GM10248 (cell line): ENCODE results near the gene MON2.
A peak's percentile ranks its signal among the peaks of the same experiment; 100 is the strongest.
"Not testable (repeated sequence)": the region's sequence is repeated elsewhere in the genome, so short reads cannot be mapped to it uniquely, and the experiment has no call there.

ENCODE experiments used
- CTCF ChIA-PET: fragments of 300-600 bp; sonication (Branson Sonifier 250); formaldehyde crosslinking; extraction: SDS; loops from one replicate; lab custom pipeline; 2021; ENCODE audit warnings: antibody characterized with exemption; lab: Yijun Ruan, JAX
- POLR2A ChIA-PET: fragments of 350-650 bp; sonication (Branson Sonifier 250); formaldehyde crosslinking; extraction: SDS; loops from one replicate; lab custom pipeline; 2020; ENCODE audit warnings: antibody characterized with exemption; lab: Yijun Ruan, JAX
- DNase-seq: peaks from one replicate; pipeline ENCODE4 v3.0.0; 2012; ENCODE audit errors: extremely low spot score
- CTCF ChIP-seq: IDR thresholded peaks from 2 replicates; pipeline ENCODE4 v1.5.1; 2012; ENCODE audit warnings: mild to moderate bottlenecking, low read depth; ENCODE audit errors: extremely low read depth, missing control alignments, control extremely low read depth

MON2 gene

GRCh38 chr12:62436164-62436503, 30.5 kb upstream of the MON2 start:
- TF ChIP-seq CTCF, result no peak
- no peak for DNase-seq
- ChIA-PET POLR2A (no interaction called here), CTCF (interaction anchor here (0.9 to 6.1 kb wide), 19 partner anchors 8 to 633 kb away, joined by 3 to 161 read pairs (median 7); partner anchors contain the start of gene MON2)

- DNase-seq, result peak; percentile 51
- ChIA-PET POLR2A (no interaction called here), CTCF (interaction anchor here (0.6 to 6.1 kb wide), 34 partner anchors 9 to 378 kb away, joined by 3 to 161 read pairs (median 5); partner anchors contain the start of gene MON2)
- TF ChIP-seq CTCF, result peak; percentile 50
Measured at GRCh38 chr12:62438098-62438692, 28.4 kb upstream of the MON2 start.

GRCh38 chr12:62446754-62447452, 19.7 kb upstream of the MON2 start:
- ChIA-PET POLR2A (no interaction called here), CTCF (interaction anchor here (1.2 to 2.6 kb wide), 5 partner anchors 9 to 45 kb away, joined by 3 to 14 read pairs (median 3); no protein-coding TSS in a partner anchor)
- no peak for TF ChIP-seq CTCF
- no peak for DNase-seq

GRCh38 chr12:62448436-62448835, 18.2 kb upstream of the MON2 start:
- CTCF ChIA-PET, result interaction anchor here (1.2 to 2.6 kb wide), 3 partner anchors 8 to 11 kb away, joined by 3 to 14 read pairs (median 4); no protein-coding TSS in a partner anchor
- no peak for DNase-seq
- no peak for TF ChIP-seq CTCF
- POLR2A ChIA-PET, result no interaction called here

GRCh38 chr12:62455429-62455828, 11.2 kb upstream of the MON2 start:
- POLR2A ChIA-PET, DNase-seq: not testable (repeated sequence)
- CTCF ChIA-PET, result interaction anchor here (0.6 to 1.6 kb wide), 3 partner anchors 8 to 20 kb away, joined by 3 to 5 read pairs (median 4); no protein-coding TSS in a partner anchor

GRCh38 chr12:62458626-62459025, 8.0 kb upstream of the MON2 start:
- CTCF ChIA-PET, result interaction anchor here (1.5 to 3.2 kb wide), 5 partner anchors 11 to 340 kb away, joined by 3 to 12 read pairs (median 5); no protein-coding TSS in a partner anchor
- POLR2A ChIA-PET, result no interaction called here
- DNase-seq, result no peak
- no peak for TF ChIP-seq CTCF

GRCh38 chr12:62459976-62460375, 6.7 kb upstream of the MON2 start:
- TF ChIP-seq CTCF, result no peak
- ChIA-PET POLR2A (no interaction called here), CTCF (interaction anchor here (2.1 kb wide), 1 partner anchor 24 kb away, joined by 7 read pairs; no protein-coding TSS in a partner anchor)
- no peak for DNase-seq

- DNase-seq, POLR2A ChIA-PET: not testable (repeated sequence)
- CTCF ChIA-PET, result interaction anchor here (0.9 to 2.1 kb wide), 5 partner anchors 8 to 25 kb away, joined by 3 to 9 read pairs (median 3); no protein-coding TSS in a partner anchor
Measured at GRCh38 chr12:62461171-62461837, 5.3 kb upstream of the MON2 start.

GRCh38 chr12:62463252-62463651, 3.4 kb upstream of the MON2 start:
- DNase-seq, POLR2A ChIA-PET, CTCF ChIA-PET: not testable (repeated sequence)
